ENCODE measurements around the gene IL17RE.

Gene IL17RE

DNA sequence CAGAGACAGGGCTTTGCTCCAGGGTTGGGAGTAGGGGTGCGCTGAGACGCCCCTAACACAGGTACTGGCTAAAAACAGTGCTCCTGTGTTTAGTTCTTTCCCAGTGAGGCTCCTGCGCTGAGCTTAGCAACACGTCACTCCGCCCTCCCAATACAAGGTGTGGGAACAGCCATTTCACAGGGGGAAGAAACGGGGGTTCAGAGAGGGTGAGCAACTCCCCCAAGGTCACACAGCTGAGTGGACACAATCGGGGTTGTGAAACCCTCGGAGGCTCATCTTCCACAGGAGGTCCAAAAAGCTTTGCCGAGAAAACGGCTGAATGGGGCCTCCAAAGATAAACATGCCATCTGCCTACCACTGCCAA lies 48.9 kb downstream of the IL17RE start:
- no peak for DNase-seq (ENCODE audit: low read depth in 1 of 2, low spot score in 1 of 2)

DNA sequence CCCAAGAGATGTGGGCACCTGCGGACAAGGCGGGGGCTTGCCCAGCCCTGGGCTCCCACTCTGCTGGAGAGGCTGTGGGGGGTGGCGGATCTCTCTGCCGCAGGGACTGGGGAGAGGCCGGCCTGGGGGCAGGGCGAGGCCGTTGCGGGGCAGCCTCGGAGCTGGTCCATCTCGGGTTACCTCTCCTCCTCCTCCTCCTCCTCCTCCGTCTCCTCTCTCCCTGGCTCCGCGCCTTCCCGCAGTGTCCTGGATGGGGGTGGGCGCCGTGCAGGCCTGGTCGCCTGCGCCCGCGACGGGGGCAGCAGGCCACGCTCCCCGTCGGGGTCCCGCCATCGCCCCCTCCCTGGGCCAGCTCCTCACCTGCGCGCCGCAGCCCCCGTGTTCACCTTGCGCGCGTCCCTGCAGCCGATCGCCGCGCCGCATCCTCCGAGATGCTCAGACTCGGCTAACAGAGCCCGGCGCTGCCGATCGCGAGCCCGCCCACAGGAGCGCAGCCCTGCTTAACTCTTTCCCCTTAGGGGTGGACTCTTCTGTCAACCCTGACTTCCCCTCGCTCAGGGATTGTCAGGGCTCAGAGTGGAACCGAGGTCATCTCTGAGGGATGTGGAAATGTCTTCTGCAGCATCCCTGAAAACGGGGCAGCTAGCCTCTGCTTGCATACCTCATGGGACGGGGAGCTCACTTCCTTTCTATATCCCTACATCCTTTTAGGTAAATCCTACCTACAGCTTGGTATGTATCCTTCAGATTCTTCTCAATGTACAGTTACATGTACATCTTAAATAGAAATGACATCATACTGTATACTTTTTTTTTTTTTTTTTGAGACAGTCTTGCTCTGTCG lies 49.5 kb downstream of the IL17RE start, which contains the start of gene PRRT3:
TSS of gene PRRT3 (minus strand) at position 447 of the 844 bp plus-strand sequence. CDS start 2,293 bp downstream, outside the sequence.
- peak in 1 of 2 donors; percentile 44 for DNase-seq (ENCODE audit: low read depth in 1 of 2, low spot score in 1 of 2)

DNA sequence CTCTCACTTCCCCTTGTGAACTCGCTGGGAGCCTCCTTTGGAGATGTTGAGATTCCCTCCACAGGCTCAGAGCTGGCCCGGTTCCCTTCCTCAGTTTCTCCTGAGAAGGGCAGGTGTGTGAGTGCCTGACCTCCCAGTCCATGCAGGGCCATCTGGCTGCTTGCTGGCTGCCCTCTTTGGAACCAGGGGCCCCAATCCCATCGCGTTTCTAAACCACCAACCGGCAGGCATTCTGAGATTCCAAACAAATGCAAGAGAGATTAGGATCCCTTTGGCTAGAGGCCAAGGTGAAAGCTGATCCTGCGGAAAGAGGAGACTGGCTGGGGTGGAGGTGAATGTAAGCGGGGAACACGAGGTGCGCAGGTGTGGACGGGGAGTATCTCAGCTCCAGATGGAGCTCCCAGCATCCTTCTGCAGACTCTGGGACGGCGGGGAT lies 52.4 kb downstream of the IL17RE start:
- DNase-seq (ENCODE audit: low read depth in 1 of 2, low spot score in 1 of 2): no peak

DNA sequence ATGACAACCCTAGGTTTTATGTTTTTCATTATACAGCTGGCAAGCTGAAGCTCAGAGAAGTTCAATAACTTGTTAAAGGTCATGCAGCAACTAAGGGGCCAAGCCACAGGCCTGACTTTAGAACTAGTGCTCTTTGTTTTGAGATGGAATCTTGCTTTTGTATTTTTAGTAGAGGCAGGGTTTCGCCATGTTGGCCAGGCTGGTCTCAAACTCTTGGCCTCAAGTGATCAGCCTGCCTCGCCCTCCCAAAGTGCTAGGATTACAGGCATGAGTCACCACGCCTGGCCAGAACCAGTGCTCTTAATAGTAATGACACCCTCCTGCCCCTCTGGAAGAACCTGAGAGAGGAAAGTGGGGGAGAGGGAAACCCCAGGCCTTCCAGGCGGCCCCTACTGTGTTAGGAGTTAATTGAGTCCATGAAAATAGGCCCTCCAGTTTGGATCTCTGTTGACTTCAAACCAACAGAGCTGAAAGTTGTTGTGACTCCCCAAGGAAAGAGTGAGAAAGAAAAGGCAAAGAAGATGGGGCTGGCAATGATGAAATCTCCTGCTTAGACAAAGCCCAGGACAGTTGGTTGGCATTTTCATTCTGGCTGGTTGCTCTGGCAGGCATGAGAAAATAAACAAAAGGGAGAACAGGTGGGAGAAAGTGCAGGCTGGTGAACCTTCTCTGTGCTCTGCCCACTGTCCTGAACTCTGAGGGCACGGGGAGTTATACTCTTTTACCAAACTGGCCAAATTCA lies 53.1 kb downstream of the IL17RE start:
- no peak for DNase-seq (ENCODE audit: low read depth in 1 of 2, low spot score in 1 of 2)

DNA sequence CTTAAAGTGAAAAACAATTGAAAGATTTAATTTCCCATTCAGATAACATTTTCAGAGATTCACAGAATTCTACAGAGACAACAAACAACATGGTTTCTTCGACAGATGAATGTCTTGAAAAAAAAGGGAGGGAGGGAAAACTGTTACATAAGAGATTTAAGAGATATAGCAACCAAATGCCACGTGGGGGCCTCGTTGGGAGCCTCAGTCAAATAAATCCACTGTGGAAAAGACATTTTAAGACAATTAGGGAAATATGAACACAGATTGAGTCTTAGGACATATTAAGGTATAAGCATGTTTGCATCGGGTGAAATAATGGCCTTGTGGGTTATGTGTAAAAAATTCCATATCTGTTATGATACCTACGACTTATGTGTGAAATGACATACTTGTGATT lies 54.6 kb downstream of the IL17RE start:
- no peak for DNase-seq (ENCODE audit: low read depth in 1 of 2, low spot score in 1 of 2)

- DNase-seq (ENCODE audit: low read depth in 1 of 2, low spot score in 1 of 2): no peak
Observed at GRCh38 chr3:9965200-9965875, 62.7 kb downstream of the IL17RE start.

Data from activated CD4-positive, alpha-beta T cell treated with anti-CD3 and anti-CD28 coated beads, Interleukin-2, amount 50 U/mL, for 24 hours (primary cell).